GM21528 (cell line): ENCODE results near the gene DYNLL1.

ENCODE experiments used
- ATAC-seq: cut with Tn5 transposase; IDR thresholded peaks from one replicate; pipeline ENCODE4 v1.9.1; 2021; ENCODE audit warnings: mild to moderate bottlenecking, moderate library complexity; ENCODE audit not compliant: unreplicated experiment, low FRiP score

The DYNLL1 gene

DNA sequence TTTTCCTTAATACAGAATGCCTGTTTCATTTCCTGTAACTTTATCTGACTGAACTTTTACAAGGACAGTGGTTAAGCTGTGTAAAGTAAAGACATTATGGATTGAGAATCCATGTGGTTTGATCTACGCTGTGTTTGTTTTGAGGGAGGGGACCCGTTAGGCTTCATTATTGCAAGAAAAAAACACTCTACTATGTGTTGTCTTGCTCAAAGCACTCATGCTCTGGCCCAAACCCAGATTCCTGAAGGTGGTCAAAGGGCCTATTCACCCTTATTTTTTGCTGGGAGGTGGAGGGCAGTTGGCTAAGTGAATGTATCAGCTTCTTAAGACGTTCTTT lies 50.1 kb downstream of the DYNLL1 start:
- ATAC-seq, result no peak
